Measurements from ENCODE around the gene CDKN2B-AS1.

The CDKN2B-AS1 gene

DNA sequence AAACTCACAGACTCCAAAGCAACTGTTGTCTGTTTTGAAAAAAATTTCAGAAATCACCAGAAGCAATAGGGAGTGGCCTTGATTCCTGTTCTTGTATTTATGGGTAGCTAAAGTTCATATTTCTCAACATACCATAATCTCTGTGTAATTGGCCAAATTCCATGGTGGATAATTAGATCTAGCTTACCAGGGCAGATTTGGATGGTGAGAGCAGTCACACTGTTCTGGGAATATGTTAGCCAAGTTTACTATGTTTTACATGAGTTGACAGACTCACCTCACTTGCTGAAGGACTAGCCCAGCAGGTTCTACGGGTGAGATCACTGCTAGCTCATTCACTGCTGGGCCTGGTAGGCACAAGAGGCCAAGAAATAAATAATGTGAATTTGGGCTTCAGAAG is 47.2 kb downstream of the CDKN2B-AS1 start:
- no peaks in the 10 kb centered on the region for H3K36me3 ChIP-seq (replicated peaks; ENCODE audit: low read depth, low read length)
- no peak overlapping the region for H3K9ac ChIP-seq (ENCODE audit: low read length)
- H3K27ac ChIP-seq (ENCODE audit: low read length), result no peak overlapping the region
- H4K20me1 ChIP-seq (ENCODE audit: insufficient read depth, low read length), result no peaks in the 10 kb centered on the region
- no peaks in the 10 kb centered on the region for H3K79me2 ChIP-seq (ENCODE audit: low read length)
- no peaks in the 10 kb centered on the region for H3K4me1 ChIP-seq (ENCODE audit: low read length)
- no peaks in the 10 kb centered on the region for H3K9me3 ChIP-seq (ENCODE audit: insufficient read depth, low read length)
- H3K4me3 ChIP-seq (ENCODE audit: low read length), result no peak overlapping the region
- H3K4me2 ChIP-seq (ENCODE audit: low read length), result no peak overlapping the region
- TF ChIP-seq, protein P1, sequence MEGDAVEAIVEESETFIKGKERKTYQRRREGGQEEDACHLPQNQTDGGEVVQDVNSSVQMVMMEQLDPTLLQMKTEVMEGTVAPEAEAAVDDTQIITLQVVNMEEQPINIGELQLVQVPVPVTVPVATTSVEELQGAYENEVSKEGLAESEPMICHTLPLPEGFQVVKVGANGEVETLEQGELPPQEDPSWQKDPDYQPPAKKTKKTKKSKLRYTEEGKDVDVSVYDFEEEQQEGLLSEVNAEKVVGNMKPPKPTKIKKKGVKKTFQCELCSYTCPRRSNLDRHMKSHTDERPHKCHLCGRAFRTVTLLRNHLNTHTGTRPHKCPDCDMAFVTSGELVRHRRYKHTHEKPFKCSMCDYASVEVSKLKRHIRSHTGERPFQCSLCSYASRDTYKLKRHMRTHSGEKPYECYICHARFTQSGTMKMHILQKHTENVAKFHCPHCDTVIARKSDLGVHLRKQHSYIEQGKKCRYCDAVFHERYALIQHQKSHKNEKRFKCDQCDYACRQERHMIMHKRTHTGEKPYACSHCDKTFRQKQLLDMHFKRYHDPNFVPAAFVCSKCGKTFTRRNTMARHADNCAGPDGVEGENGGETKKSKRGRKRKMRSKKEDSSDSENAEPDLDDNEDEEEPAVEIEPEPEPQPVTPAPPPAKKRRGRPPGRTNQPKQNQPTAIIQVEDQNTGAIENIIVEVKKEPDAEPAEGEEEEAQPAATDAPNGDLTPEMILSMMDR (IDR thresholded peaks at IDR 0.05; ENCODE audit: low read depth, low read length), result no peak
- no peak for TF ChIP-seq EZH2phosphoT487 (IDR thresholded peaks at IDR 0.05; ENCODE audit: low read depth)
- no peaks in the 10 kb centered on the region for H3K27me3 ChIP-seq (ENCODE audit: low read depth, low read length)
- H2AFZ ChIP-seq (ENCODE audit: low read depth, low read length), result no peak overlapping the region

DNA sequence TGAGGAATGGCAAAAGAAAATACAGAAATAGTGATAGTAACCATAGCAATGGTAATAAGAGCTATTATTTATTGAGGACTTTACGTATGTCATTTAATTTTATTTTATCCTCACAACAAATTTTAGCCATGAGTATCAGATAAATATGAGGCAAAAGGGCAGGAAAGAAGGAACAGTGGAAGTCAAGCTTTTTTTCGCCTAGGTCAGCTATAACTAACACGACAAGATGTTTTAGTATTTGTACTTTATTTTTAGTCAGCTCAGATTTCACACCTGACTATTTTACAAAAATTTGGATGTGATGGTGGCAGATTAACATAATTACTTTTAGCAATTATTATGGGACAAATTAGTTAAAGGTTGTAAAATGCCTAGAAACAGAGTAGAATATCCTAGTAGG is 49.3 kb downstream of the CDKN2B-AS1 start:
- no peaks in the 10 kb centered on the region for H3K4me1 ChIP-seq (ENCODE audit: low read length)
- no peaks in the 10 kb centered on the region for H4K20me1 ChIP-seq (ENCODE audit: insufficient read depth, low read length)
- TF ChIP-seq EZH2phosphoT487 (IDR thresholded peaks at IDR 0.05; ENCODE audit: low read depth), result no peak
- TF ChIP-seq, protein P1 (IDR thresholded peaks at IDR 0.05; ENCODE audit: low read depth, low read length), result no peak
- H3K36me3 ChIP-seq (replicated peaks; ENCODE audit: low read depth, low read length), result no peaks in the 10 kb centered on the region
- no peaks in the 10 kb centered on the region for H3K9me3 ChIP-seq (ENCODE audit: insufficient read depth, low read length)
- no peak overlapping the region for H3K9ac ChIP-seq (ENCODE audit: low read length)
- H3K79me2 ChIP-seq (ENCODE audit: low read length), result no peaks in the 10 kb centered on the region
- H3K4me2 ChIP-seq (ENCODE audit: low read length), result no peak overlapping the region
- no peaks in the 10 kb centered on the region for H3K27me3 ChIP-seq (ENCODE audit: low read depth, low read length)
- no peak overlapping the region for H2AFZ ChIP-seq (ENCODE audit: low read depth, low read length)
- H3K4me3 ChIP-seq (ENCODE audit: low read length), result no peak overlapping the region
- H3K27ac ChIP-seq (ENCODE audit: low read length), result no peak overlapping the region

DNA sequence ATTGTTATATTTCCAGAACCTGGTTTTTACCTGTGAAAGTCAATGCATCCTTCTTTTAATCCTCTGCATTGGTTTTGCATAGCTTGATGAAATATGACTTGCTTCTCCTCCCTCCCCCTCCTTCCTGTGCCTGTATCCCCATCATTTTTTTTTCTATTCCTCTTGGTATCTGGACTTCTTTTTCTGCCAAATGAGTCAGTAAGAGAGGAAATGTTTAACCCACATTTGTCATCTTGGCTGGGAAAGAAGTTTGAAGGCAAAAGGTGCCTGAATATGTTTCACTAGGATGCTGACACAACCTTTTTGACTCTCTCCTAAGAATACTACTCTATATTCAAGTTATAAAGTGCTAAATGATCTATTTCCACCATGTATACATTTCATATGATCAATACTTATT is 50.0 kb downstream of the CDKN2B-AS1 start:
- Histone ChIP-seq H3K27me3 (ENCODE audit: low read depth, low read length) (no peaks in the 10 kb centered on the region), H3K4me3 (ENCODE audit: low read length) (no peak overlapping the region), H4K20me1 (ENCODE audit: insufficient read depth, low read length) (no peaks in the 10 kb centered on the region), H3K4me2 (ENCODE audit: low read length) (no peak overlapping the region), H3K4me1 (ENCODE audit: low read length) (no peaks in the 10 kb centered on the region), H3K79me2 (ENCODE audit: low read length) (no peaks in the 10 kb centered on the region), H2AFZ (ENCODE audit: low read depth, low read length) (no peak overlapping the region), H3K9me3 (ENCODE audit: insufficient read depth, low read length) (no peaks in the 10 kb centered on the region), H3K9ac (ENCODE audit: low read length) (no peak overlapping the region), H3K36me3 (replicated peaks; ENCODE audit: low read depth, low read length) (no peaks in the 10 kb centered on the region), H3K27ac (ENCODE audit: low read length) (no peak overlapping the region)
- TF ChIP-seq, protein P1 (IDR thresholded peaks at IDR 0.05; ENCODE audit: low read depth, low read length), result no peak
- TF ChIP-seq EZH2phosphoT487 (IDR thresholded peaks at IDR 0.05; ENCODE audit: low read depth), result no peak

GRCh38 chr9:22045423-22045822 is 50.8 kb downstream of the CDKN2B-AS1 start:
- no peak overlapping the region for H3K27ac ChIP-seq (ENCODE audit: low read length)
- H3K4me3 ChIP-seq (ENCODE audit: low read length), result no peak overlapping the region
- H3K4me2 ChIP-seq (ENCODE audit: low read length), result no peak overlapping the region
- no peak overlapping the region for H2AFZ ChIP-seq (ENCODE audit: low read depth, low read length)
- no peaks in the 10 kb centered on the region for H3K79me2 ChIP-seq (ENCODE audit: low read length)
- no peaks in the 10 kb centered on the region for H3K4me1 ChIP-seq (ENCODE audit: low read length)
- H3K9me3 ChIP-seq (ENCODE audit: insufficient read depth, low read length), result no peaks in the 10 kb centered on the region
- TF ChIP-seq, protein P1 (IDR thresholded peaks at IDR 0.05; ENCODE audit: low read depth, low read length), result no peak
- no peak for TF ChIP-seq EZH2phosphoT487 (IDR thresholded peaks at IDR 0.05; ENCODE audit: low read depth)
- no peak overlapping the region for H3K9ac ChIP-seq (ENCODE audit: low read length)
- H3K27me3 ChIP-seq (ENCODE audit: low read depth, low read length), result no peaks in the 10 kb centered on the region
- no peaks in the 10 kb centered on the region for H4K20me1 ChIP-seq (ENCODE audit: insufficient read depth, low read length)
- no peaks in the 10 kb centered on the region for H3K36me3 ChIP-seq (replicated peaks; ENCODE audit: low read depth, low read length)
